BLaER1 treated with 17β-estradiol and CSF1 and Interleukin-3, amounts not matched to agents 10 nM and 100 nM (cell line): Measurements from ENCODE around the gene NRROS.
"Not testable (repeated sequence)": the region's sequence is repeated elsewhere in the genome, so short reads cannot be mapped to it uniquely, and the experiment has no call there.

Experiments used
- H3K27ac ChIP-seq, 11 experiments: shearing (Covaris generic); formaldehyde crosslinking; 2 replicates each; pipeline ENCODE4 v1.8.1; 2022
- H3K27me3 ChIP-seq, 11 experiments: shearing (Covaris generic); formaldehyde crosslinking; 2 replicates each; pipeline ENCODE4 v1.8.1; 2022
- H3K36me3 ChIP-seq, 11 experiments: shearing (Covaris generic); formaldehyde crosslinking; 2 replicates each; pipeline ENCODE4 v1.8.1; 2022
- H3K4me1 ChIP-seq, 10 experiments: shearing (Covaris generic); formaldehyde crosslinking; 2 replicates each; pipeline ENCODE4 v1.8.1; 2022
- H3K4me2 ChIP-seq, 11 experiments: shearing (Covaris generic); formaldehyde crosslinking; 2 replicates each; pipeline ENCODE4 v1.8.1; 2022
- H3K4me3 ChIP-seq, 10 experiments: shearing (Covaris generic); formaldehyde crosslinking; 2 replicates each; pipeline ENCODE4 v1.8.1; 2022
- H3K9ac ChIP-seq, 11 experiments: shearing (Covaris generic); formaldehyde crosslinking; 2 replicates each; pipeline ENCODE4 v1.8.1; 2022
- H3K9me3 ChIP-seq, 11 experiments: shearing (Covaris generic); formaldehyde crosslinking; replicated peaks in 1 of 11; 2 replicates each; pipeline ENCODE4 v1.8.1; 2022
- H4K20me1 ChIP-seq, 11 experiments: shearing (Covaris generic); formaldehyde crosslinking; 2 replicates each; pipeline ENCODE4 v1.8.1; 2022
- Cebpa-rat ChIP-seq, 11 experiments: shearing (Covaris generic); IDR thresholded peaks; 2 replicates each; pipeline ENCODE4 v1.8.1; 2022

Gene NRROS

DNA sequence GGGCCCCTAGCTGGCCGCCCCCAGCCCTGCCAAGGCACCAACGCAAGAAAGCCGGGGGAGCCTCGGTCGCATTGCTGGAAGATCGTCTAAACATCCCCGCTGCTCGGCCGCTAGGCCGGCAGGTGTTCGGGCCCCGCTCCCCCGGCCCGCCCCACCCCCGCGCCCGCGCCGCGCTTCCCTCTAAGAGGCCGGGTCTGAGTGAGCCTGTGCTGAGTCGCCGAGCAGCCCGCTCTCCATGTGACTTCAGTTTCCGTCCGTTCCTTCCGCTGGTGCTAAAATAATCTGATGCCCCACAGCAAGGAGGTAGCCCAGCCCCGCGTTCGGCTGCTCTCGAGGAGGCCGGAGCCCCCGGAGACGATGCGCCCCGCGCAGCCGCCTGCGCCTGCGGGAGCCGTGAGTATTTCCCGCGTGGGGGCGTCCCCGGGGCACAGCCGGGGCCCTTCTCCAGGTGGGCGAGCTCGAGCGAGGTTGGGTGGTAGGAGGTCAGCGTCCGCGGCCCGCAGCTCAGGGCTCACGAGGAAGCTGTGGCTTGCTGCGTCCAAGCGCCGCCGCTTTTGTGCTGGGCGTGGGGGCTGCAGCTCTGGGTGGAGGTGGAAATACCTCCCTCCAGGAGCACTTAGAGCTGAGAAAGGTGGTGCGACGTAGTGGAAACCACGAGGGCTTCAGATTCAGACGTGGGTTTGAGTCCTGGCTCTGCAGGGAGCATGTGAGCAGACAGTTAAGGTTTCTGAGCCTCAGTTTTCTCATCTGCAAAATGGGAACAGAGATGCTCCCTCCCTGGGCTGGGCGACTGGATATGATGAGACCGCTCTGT lies at the start of gene NRROS:
Gene NRROS, plus strand, starts transcription at position 212 of the 814 bp plus-strand sequence. CDS start 14,846 bp downstream, outside the sequence.
- peak within 1 kb of the TSS; percentile 74 to 98 (median 84) for H3K4me3 ChIP-seq
- no peak for TF ChIP-seq Cebpa-rat (IDR thresholded peaks at IDR 0.05)
- peak within 1 kb of the TSS; percentile 88 to 100 (median 96) for H3K4me2 ChIP-seq
- peak within 1 kb of the TSS; percentile 88 to 97 (median 94) for H3K27ac ChIP-seq
- peaks cover 10 to 44% (median 14%) of the 10 kb centered on the region in 11 experiments; a peak in 18 of 22 replicates for H3K36me3 ChIP-seq
- no peaks in the 10 kb centered on the region for H3K9me3 ChIP-seq
- H3K27me3 ChIP-seq, result no peaks in the 10 kb centered on the region
- H3K9ac ChIP-seq, result peak within 1 kb of the TSS; percentile 86 to 97 (median 91)
- H3K4me1 ChIP-seq, result peaks cover 56 to 95% (median 84%) of the 10 kb centered on the region in 10 experiments
- peaks cover 13 to 46% (median 26%) of the 10 kb centered on the region in 11 experiments; a peak in 18 of 22 replicates for H4K20me1 ChIP-seq

DNA sequence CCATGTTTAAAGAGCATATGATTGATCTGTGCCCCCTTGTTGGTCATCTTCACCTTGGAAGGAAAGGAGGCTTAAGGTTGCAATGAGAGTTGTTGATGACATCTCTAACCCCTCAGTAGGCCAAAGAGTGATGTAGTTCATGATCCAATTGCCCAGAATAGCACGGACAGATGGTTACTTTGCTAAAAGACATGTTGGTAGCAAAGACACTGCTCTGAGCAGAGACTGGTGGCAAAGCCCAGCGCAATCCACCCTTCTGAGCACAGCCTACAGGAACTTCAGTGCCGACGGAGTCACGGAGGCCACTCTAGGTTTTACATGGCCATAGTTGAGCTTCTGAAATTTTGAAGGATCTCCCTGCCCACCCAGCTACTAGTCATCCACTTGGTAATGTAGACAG lies 49.2 kb upstream of the NRROS start:
- Histone ChIP-seq H3K4me1 (no peaks in the 10 kb centered on the region), H3K27me3 (no peaks in the 10 kb centered on the region), H3K9ac (no peak overlapping the region), H3K4me3 (no peak overlapping the region), H3K4me2 (no peak overlapping the region), H3K36me3 (peaks cover 10 to 33% (median 20%) of the 10 kb centered on the region in 11 experiments; a peak in 19 of 22 replicates), H3K27ac (no peak overlapping the region), H4K20me1 (no peaks in the 10 kb centered on the region), H3K9me3 (no peaks in the 10 kb centered on the region)
- no peak for TF ChIP-seq Cebpa-rat (IDR thresholded peaks at IDR 0.05)

DNA sequence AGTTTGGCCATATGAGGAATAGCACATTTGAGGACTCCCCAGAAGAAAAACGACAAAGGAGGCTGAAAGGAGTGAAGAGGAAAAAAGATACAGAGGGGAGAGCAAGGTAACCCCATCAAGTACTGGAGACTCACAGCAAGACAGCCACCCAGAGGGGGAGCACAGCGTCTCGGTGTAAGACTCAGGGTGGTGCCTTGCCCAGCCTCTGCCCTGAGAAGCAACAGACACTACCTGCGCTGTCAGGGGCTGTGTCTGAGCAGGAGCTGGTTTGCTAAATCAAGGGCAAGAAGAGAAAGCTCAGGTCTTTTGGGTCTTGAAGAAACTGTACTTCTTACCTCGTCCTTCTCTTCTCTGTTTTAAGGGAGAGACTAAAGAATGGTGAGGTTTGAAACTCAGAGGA lies 43.1 kb upstream of the NRROS start:
- Histone ChIP-seq H3K4me2 (no peak overlapping the region; a peak in 1 of 22 replicates), H3K9ac (no peak overlapping the region), H3K4me3 (no peak overlapping the region)

DNA sequence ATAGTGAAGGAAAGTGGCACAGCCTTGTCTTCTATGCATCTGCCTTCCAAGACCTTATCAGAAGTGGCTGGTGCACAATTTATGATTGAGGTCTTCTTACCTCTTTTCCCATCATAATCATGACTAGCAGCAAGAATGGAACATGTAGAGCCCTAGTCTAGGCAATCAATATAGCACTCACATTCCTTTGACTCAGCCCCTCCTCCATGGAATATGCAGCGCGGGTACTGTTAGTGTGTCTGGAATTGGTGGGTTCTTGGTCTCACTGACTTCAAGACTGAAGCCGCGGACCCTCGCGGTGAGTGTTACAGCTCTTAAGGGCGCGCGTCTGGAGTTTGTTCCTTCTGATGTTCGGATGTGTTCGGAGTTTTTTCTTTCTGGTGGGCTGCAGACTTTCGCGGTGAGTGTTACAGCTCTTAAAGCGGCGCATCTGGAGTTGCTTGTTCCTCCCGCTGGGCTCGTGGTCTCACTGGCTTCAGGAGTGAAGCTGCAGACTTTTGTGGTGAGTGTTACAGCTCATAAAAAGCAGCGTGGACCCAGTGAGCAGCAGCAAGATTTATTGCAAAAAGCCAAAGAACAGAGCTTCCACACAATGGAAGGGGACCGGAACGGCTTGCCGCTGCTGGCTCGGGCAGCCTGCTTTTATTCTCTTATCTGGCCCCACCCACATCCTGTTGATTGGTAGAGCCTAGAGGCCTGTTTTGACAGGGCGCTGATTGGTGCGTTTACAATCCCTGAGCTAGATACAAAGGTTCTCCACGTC lies 41.3 kb upstream of the NRROS start:
- H3K4me1 ChIP-seq, result peaks cover 0 to 10% (median 0%) of the 10 kb centered on the region in 10 experiments; a peak in 3 of 20 replicates
- not testable (repeated sequence) for H4K20me1 ChIP-seq, H3K27ac ChIP-seq, H3K27me3 ChIP-seq, H3K9ac ChIP-seq, H3K36me3 ChIP-seq
- H3K4me2 ChIP-seq, result peak overlapping the region; percentile 19 to 67 (median 53); a peak in 20 of 22 replicates
- H3K9me3 ChIP-seq, result peaks cover 0 to 13% (median 9%) of the 10 kb centered on the region in 11 experiments; a peak in 10 of 22 replicates
- H3K4me3 ChIP-seq, result peak overlapping the region; percentile 9 to 51 (median 27); a peak in 10 of 20 replicates

More for the DNA sequence above, 43.1 kb upstream of the NRROS start:
- Histone ChIP-seq H3K27me3 (peaks cover 0 to 5% (median 0%) of the 10 kb centered on the region in 11 experiments; a peak in 1 of 22 replicates), H3K36me3 (no peaks in the 10 kb centered on the region), H4K20me1 (no peaks in the 10 kb centered on the region), H3K27ac (no peak overlapping the region), H3K9me3 (peaks cover 0 to 13% (median 9%) of the 10 kb centered on the region in 11 experiments; a peak in 10 of 22 replicates), H3K4me1 (peaks cover 0 to 10% (median 0%) of the 10 kb centered on the region in 10 experiments; a peak in 3 of 20 replicates)
- TF ChIP-seq Cebpa-rat (IDR thresholded peaks at IDR 0.05), result no peak

DNA sequence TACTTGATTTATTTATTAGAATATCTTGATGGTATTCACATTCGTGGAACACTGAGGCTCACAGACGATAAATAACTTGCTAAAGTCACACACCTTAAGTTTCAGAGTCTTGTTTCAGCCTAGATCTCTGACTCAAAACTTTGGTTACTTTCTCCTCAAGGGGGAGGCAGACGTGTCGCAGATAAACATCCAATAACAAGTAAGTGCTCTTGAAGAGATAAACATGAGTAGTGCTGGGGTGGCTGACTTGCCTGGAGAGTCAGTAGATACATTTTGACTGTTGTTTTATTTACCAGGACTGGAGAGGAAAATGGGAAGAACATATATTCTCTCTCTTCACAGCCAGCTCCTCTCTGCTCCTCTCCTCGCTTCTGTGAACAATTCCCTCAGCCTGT lies 39.8 kb upstream of the NRROS start:
- Histone ChIP-seq H3K9ac (no peak overlapping the region), H3K4me1 (peaks cover 4 to 14% (median 11%) of the 10 kb centered on the region in 10 experiments; a peak in 15 of 20 replicates), H3K27ac (no peak overlapping the region), H4K20me1 (no peaks in the 10 kb centered on the region), H3K4me2 (no peak overlapping the region), H3K4me3 (no peak overlapping the region), H3K9me3 (peaks cover 0 to 13% (median 9%) of the 10 kb centered on the region in 11 experiments; a peak in 10 of 22 replicates), H3K27me3 (peaks cover 0 to 5% (median 0%) of the 10 kb centered on the region in 11 experiments; a peak in 1 of 22 replicates), H3K36me3 (no peaks in the 10 kb centered on the region)
- no peak for TF ChIP-seq Cebpa-rat (IDR thresholded peaks at IDR 0.05)

DNA sequence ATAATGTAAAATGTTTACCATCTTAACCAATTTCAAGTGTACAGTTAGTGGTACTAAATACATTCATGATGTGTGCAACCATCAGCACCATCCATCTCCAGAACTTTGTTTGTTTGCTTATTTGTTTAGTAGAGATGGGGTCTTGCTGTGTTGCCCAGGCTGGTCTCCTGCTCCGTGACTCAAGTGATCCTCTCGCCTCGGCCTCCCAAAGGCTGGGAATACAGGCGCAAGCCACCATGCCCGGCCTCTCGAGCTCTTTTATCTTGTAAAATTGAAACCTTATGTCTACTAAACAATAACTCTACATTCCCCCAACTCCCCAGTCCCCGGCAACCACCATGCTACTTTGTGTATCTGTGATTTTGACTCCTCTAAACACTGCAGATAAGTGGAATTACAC lies 39.1 kb upstream of the NRROS start:
- Histone ChIP-seq H3K27ac (no peak overlapping the region), H3K4me1 (peaks cover 4 to 16% (median 11%) of the 10 kb centered on the region in 10 experiments; a peak in 15 of 20 replicates), H3K4me2 (no peak overlapping the region), H3K27me3 (peaks cover 0 to 5% (median 0%) of the 10 kb centered on the region in 11 experiments; a peak in 1 of 22 replicates), H4K20me1 (no peaks in the 10 kb centered on the region), H3K9me3 (peaks cover 0 to 13% (median 9%) of the 10 kb centered on the region in 11 experiments; a peak in 10 of 22 replicates), H3K36me3 (no peaks in the 10 kb centered on the region), H3K9ac (no peak overlapping the region), H3K4me3 (no peak overlapping the region)
- no peak for TF ChIP-seq Cebpa-rat (IDR thresholded peaks at IDR 0.05)

DNA sequence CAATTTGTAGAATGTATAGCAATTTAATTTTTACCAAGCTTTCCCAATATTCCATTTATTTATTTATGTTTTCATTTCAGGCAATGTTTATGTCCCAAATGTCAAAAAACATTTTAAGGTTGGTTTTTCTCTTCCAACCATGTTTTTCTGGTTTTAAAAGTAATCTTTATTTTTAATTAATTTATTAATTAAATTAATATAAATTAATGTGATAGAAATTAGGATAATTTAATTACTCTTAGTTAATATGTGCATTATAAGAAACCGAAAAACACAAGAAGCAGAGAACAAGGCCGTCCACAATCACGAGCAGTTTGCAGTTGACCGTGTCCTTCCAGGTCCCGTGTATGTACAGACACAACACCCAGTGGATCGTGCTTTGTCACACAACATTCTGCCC lies 36.8 kb upstream of the NRROS start:
- H3K4me2 ChIP-seq, result no peak overlapping the region

DNA sequence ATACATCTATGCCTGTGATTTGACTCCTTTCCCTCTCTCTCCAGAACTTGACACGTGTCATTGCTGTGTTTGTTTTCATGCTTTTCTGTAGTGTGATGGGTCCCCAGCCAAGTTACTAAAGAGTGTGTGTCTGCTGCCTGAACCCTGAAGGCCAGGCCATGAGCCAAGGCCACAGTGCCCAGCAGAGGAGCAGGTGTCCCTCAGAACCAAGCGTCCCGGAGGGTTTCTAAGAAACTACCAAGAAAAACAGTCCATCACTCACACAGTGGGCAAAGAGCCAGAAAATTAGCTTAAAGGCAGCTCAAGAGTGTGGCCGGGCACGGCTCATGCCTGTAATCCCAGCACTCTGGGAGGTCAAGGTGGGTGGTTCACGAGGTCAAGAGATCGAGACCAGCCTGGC lies 35.8 kb upstream of the NRROS start:
- H3K9me3 ChIP-seq, result peaks cover 0 to 8% (median 5%) of the 10 kb centered on the region in 11 experiments; a peak in 10 of 22 replicates
- no peak overlapping the region for H3K27ac ChIP-seq
- H3K36me3 ChIP-seq, result no peaks in the 10 kb centered on the region
- H3K9ac ChIP-seq, result no peak overlapping the region
- H3K4me1 ChIP-seq, result peaks cover 0 to 16% (median 10%) of the 10 kb centered on the region in 10 experiments; a peak in 12 of 20 replicates
- H4K20me1 ChIP-seq, result no peaks in the 10 kb centered on the region
- peak overlapping the region in 7 of 11 experiments; percentile 19 to 54 (median 49); a peak in 10 of 22 replicates for H3K4me2 ChIP-seq
- H3K27me3 ChIP-seq, result no peaks in the 10 kb centered on the region
- no peak for TF ChIP-seq Cebpa-rat (IDR thresholded peaks at IDR 0.05)
- H3K4me3 ChIP-seq, result no peak overlapping the region

More for the DNA sequence above, 36.8 kb upstream of the NRROS start:
- Histone ChIP-seq H3K27ac (no peak overlapping the region), H3K9ac (no peak overlapping the region), H3K27me3 (peaks cover 0 to 5% (median 0%) of the 10 kb centered on the region in 11 experiments; a peak in 1 of 22 replicates), H4K20me1 (no peaks in the 10 kb centered on the region), H3K9me3 (peaks cover 0 to 13% (median 9%) of the 10 kb centered on the region in 11 experiments; a peak in 10 of 22 replicates), H3K4me3 (no peak overlapping the region), H3K36me3 (no peaks in the 10 kb centered on the region), H3K4me1 (peaks cover 0 to 16% (median 10%) of the 10 kb centered on the region in 10 experiments; a peak in 12 of 20 replicates)
- no peak for TF ChIP-seq Cebpa-rat (IDR thresholded peaks at IDR 0.05)
